ENCODE results near the gene RGS11.

DNA sequence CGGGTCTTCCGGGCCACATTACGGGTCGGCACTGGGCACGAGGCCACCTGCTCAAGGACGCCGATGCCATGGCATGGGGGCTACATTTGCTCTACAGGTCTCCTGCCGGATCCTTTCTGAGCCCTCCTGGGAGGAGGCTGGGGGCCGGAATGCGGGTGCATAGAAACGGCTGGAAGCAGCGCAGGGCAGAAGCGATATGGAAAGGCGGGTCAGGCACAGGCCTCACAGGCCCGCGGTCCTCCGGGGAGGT is 48.4 kb upstream of the RGS11 start:
- TF ChIP-seq, protein P1, sequence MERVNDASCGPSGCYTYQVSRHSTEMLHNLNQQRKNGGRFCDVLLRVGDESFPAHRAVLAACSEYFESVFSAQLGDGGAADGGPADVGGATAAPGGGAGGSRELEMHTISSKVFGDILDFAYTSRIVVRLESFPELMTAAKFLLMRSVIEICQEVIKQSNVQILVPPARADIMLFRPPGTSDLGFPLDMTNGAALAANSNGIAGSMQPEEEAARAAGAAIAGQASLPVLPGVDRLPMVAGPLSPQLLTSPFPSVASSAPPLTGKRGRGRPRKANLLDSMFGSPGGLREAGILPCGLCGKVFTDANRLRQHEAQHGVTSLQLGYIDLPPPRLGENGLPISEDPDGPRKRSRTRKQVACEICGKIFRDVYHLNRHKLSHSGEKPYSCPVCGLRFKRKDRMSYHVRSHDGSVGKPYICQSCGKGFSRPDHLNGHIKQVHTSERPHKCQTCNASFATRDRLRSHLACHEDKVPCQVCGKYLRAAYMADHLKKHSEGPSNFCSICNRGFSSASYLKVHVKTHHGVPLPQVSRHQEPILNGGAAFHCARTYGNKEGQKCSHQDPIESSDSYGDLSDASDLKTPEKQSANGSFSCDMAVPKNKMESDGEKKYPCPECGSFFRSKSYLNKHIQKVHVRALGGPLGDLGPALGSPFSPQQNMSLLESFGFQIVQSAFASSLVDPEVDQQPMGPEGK (CRISPR knock-in tag; IDR thresholded peaks at IDR 0.05; ENCODE audit: borderline replicate concordance) = no peak
- TF ChIP-seq ZNF565 (CRISPR knock-in tag; conservative IDR thresholded peaks at IDR 0.05; ENCODE audit: low read depth) = no peak
- TF ChIP-seq GLIS3 (CRISPR knock-in tag; IDR thresholded peaks at IDR 0.05) = no peak
- TF ChIP-seq ARNTL (CRISPR knock-in tag; IDR thresholded peaks at IDR 0.05; ENCODE audit: borderline replicate concordance, low read depth) = no peak
- TF ChIP-seq RARB (CRISPR knock-in tag; IDR thresholded peaks at IDR 0.05) = no peak
- TF ChIP-seq, protein P2, sequence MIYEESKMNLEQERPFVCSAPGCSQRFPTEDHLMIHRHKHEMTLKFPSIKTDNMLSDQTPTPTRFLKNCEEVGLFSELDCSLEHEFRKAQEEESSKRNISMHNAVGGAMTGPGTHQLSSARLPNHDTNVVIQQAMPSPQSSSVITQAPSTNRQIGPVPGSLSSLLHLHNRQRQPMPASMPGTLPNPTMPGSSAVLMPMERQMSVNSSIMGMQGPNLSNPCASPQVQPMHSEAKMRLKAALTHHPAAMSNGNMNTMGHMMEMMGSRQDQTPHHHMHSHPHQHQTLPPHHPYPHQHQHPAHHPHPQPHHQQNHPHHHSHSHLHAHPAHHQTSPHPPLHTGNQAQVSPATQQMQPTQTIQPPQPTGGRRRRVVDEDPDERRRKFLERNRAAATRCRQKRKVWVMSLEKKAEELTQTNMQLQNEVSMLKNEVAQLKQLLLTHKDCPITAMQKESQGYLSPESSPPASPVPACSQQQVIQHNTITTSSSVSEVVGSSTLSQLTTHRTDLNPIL (CRISPR knock-in tag; IDR thresholded peaks at IDR 0.05; ENCODE audit: low read depth) = no peak
- TF ChIP-seq ZNF70 (CRISPR knock-in tag; IDR thresholded peaks at IDR 0.05) = no peak
- TF ChIP-seq, protein P3, sequence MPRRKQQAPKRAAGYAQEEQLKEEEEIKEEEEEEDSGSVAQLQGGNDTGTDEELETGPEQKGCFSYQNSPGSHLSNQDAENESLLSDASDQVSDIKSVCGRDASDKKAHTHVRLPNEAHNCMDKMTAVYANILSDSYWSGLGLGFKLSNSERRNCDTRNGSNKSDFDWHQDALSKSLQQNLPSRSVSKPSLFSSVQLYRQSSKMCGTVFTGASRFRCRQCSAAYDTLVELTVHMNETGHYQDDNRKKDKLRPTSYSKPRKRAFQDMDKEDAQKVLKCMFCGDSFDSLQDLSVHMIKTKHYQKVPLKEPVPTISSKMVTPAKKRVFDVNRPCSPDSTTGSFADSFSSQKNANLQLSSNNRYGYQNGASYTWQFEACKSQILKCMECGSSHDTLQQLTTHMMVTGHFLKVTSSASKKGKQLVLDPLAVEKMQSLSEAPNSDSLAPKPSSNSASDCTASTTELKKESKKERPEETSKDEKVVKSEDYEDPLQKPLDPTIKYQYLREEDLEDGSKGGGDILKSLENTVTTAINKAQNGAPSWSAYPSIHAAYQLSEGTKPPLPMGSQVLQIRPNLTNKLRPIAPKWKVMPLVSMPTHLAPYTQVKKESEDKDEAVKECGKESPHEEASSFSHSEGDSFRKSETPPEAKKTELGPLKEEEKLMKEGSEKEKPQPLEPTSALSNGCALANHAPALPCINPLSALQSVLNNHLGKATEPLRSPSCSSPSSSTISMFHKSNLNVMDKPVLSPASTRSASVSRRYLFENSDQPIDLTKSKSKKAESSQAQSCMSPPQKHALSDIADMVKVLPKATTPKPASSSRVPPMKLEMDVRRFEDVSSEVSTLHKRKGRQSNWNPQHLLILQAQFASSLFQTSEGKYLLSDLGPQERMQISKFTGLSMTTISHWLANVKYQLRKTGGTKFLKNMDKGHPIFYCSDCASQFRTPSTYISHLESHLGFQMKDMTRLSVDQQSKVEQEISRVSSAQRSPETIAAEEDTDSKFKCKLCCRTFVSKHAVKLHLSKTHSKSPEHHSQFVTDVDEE (CRISPR knock-in tag; IDR thresholded peaks at IDR 0.05) = no peak
